Esophagus squamous epithelium (tissue), 4 donors: ENCODE results near the gene TIMP4.

Source experiments
- POLR2A ChIP-seq, 4 donors: fragments of 450-650 bp; IDR thresholded peaks; one replicate each; pipeline ENCODE4 v1.6.1; 2017; ENCODE audit warnings: antibody characterized with exemption in 4 of 4, mild to moderate bottlenecking in 4 of 4, moderate library complexity in 3 of 4
- TF ChIP-seq, protein P1 (sequence below), 6 experiments: fragments of 450-650 bp in 4 of 6; fragments of 200-600 bp in 2 of 6; sonication (generic) in 2 of 6; IDR thresholded peaks; one replicate each; pipeline ENCODE4 v1.5.1; 2016 to 2019; ENCODE audit warnings: antibody characterized with exemption in 6 of 6, mild to moderate bottlenecking in 4 of 6, moderate library complexity in 4 of 6

- TF ChIP-seq, protein P1, sequence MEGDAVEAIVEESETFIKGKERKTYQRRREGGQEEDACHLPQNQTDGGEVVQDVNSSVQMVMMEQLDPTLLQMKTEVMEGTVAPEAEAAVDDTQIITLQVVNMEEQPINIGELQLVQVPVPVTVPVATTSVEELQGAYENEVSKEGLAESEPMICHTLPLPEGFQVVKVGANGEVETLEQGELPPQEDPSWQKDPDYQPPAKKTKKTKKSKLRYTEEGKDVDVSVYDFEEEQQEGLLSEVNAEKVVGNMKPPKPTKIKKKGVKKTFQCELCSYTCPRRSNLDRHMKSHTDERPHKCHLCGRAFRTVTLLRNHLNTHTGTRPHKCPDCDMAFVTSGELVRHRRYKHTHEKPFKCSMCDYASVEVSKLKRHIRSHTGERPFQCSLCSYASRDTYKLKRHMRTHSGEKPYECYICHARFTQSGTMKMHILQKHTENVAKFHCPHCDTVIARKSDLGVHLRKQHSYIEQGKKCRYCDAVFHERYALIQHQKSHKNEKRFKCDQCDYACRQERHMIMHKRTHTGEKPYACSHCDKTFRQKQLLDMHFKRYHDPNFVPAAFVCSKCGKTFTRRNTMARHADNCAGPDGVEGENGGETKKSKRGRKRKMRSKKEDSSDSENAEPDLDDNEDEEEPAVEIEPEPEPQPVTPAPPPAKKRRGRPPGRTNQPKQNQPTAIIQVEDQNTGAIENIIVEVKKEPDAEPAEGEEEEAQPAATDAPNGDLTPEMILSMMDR (IDR thresholded peaks at IDR 0.05) = no peak
- TF ChIP-seq POLR2A (IDR thresholded peaks at IDR 0.05) = no peak
Observed at GRCh38 chr3:12184541-12184940, 25.8 kb upstream of the TIMP4 start.
